ENCODE data around the gene BTF3. TPM values are rescaled to one million over a fixed set of nuclear protein-coding genes. Genes with fewer than 3 reads are reported as not detected.

BTF3 gene
- total RNA-seq (2021) = 635 and 694 TPM in 2 replicates
- Bru-seq, nascent RNA = percentile 99 among the genes with signal in this experiment
- BruChase-seq, experiment 1, labeled RNA remaining after a 2-hour chase = percentile 97 among the genes with signal in this experiment
- percentile 99 among the genes with signal in this experiment for BruChase-seq, experiment 2, labeled RNA remaining after a 6-hour chase
- long read RNA-seq, transcript BTF3-202 (6 exons, 1,237 nt) = minor isoform, 28 of 827 reads
- long read RNA-seq, transcript BTF3-201 (6 exons, 897 nt) = major isoform, 753 of 827 reads
- long read RNA-seq, partial matches to known transcripts = 21 of 827 reads
- long read RNA-seq, other reads (novel, unspliced or antisense) = 23 of 827 reads

GRCh38 chr5:73498057-73498992 is at the start of gene BTF3:
Gene BTF3 (plus strand): TSS chr5:73498442. CDS start chr5:73498668, 226 bp downstream.
- H3K27me3 ChIP-seq (ENCODE audit: insufficient read depth, low read depth) = no peaks in the 10 kb centered on the region
- intact Hi-C loops (cut with micrococcal nuclease; ENCODE audit: unreplicated experiment) = loop anchor here (5.0 kb wide), 2 partner anchors 281 to 576 kb away; no protein-coding TSS in a partner anchor
- H3F3A ChIP-seq (ENCODE audit: insufficient read depth, low read depth) = peaks cover 38% of the 10 kb centered on the region
- peak within 1 kb of the TSS; percentile 82 for H3K27ac ChIP-seq
- peak within 1 kb of the TSS; percentile 91 for H3K4me3 ChIP-seq
- POLR2A ChIA-PET (ENCODE audit: unreplicated experiment) = interaction anchor here (0.6 to 0.9 kb wide), 6 partner anchors 21 to 303 kb away, joined by 3 to 5 read pairs (median 4); no protein-coding TSS in a partner anchor
- no TSS peak for BruUV-seq (replicated peaks)
- peak; percentile 93 to 97 for DNase-seq
- CTCF ChIA-PET = interaction anchor here (0.6 kb wide), 3 partner anchors 42 to 82 kb away, joined by 4 to 7 read pairs (median 6); no protein-coding TSS in a partner anchor
- H4K20me1 ChIP-seq (ENCODE audit: insufficient read depth) = peaks cover 41% of the 10 kb centered on the region
- no peaks in the 10 kb centered on the region for H3K9me2 ChIP-seq (ENCODE audit: insufficient read depth)
- H2AFZ ChIP-seq = peak within 1 kb of the TSS; percentile 87
- no peak for TF ChIP-seq EZH2 (IDR thresholded peaks at IDR 0.05; ENCODE audit: low read depth)
- no peak for TF ChIP-seq CTCF (conservative IDR thresholded peaks at IDR 0.05)
- peak within 1 kb of the TSS; percentile 92 for H3K4me2 ChIP-seq
- H3K79me2 ChIP-seq (ENCODE audit: low read depth) = peaks cover 62% of the 10 kb centered on the region
- H3K36me3 ChIP-seq (ENCODE audit: low read depth) = peaks cover 38% of the 10 kb centered on the region
- H3K9me3 ChIP-seq (ENCODE audit: insufficient read depth, low read depth) = no peaks in the 10 kb centered on the region
- peaks cover 38% of the 10 kb centered on the region for H3K4me1 ChIP-seq (replicated peaks; ENCODE audit: insufficient read depth)

- H4K20me1 ChIP-seq (ENCODE audit: insufficient read depth) = no peaks in the 10 kb centered on the region
- peak within 1 kb of the TSS; percentile 88 for H2AFZ ChIP-seq
- H3K27ac ChIP-seq = peak within 1 kb of the TSS; percentile 41; the same call in 1 of the 2 replicates
- CTCF ChIA-PET = no interaction called here
- H3K36me3 ChIP-seq (ENCODE audit: low read depth) = no peaks in the 10 kb centered on the region
- no peak for DNase-seq
- peaks cover 23% of the 10 kb centered on the region for H3K79me2 ChIP-seq (ENCODE audit: low read depth)
- no peaks in the 10 kb centered on the region for H3K9me3 ChIP-seq (ENCODE audit: insufficient read depth, low read depth)
- intact Hi-C loops (cut with micrococcal nuclease; ENCODE audit: unreplicated experiment) = no loop called here
- peak within 1 kb of the TSS; percentile 66; the same call in 1 of the 2 replicates for H3K4me2 ChIP-seq
- TF ChIP-seq CTCF (conservative IDR thresholded peaks at IDR 0.05) (no peak), EZH2 (IDR thresholded peaks at IDR 0.05; ENCODE audit: low read depth) (no peak)
- H3F3A ChIP-seq (ENCODE audit: insufficient read depth, low read depth) = peaks cover 17% of the 10 kb centered on the region; the same call in 1 of the 2 replicates
- POLR2A ChIA-PET (ENCODE audit: unreplicated experiment) = no interaction called here
- no peaks in the 10 kb centered on the region for H3K27me3 ChIP-seq (ENCODE audit: insufficient read depth, low read depth)
- peaks cover 22% of the 10 kb centered on the region for H3K4me1 ChIP-seq (replicated peaks; ENCODE audit: insufficient read depth)
- H3K4me3 ChIP-seq = peak within 1 kb of the TSS; percentile 88
- TSS peak; percentile 17 for BruUV-seq (replicated peaks)
- H3K9me2 ChIP-seq (ENCODE audit: insufficient read depth) = no peaks in the 10 kb centered on the region
Measured at GRCh38 chr5:73448463-73449136, 49.6 kb upstream of the BTF3 start, which contains the start of gene FOXD1. Gene FOXD1 (minus strand): TSS chr5:73448777. CDS start chr5:73448362, 415 bp downstream.
